ENCODE results near the gene VAPA. TPM values are rescaled to one million over a fixed set of nuclear protein-coding genes. Genes with fewer than 3 reads are reported as not detected.
A peak's percentile ranks its signal among the peaks of the same experiment; 100 is the strongest.

The VAPA gene
- total and polyA plus RNA-seq, 9 of the 15 experiments (the other 6 are each of a cell fraction or from before 2014, with no cell fraction given) = 219 to 902 (median 526) TPM

DNA sequence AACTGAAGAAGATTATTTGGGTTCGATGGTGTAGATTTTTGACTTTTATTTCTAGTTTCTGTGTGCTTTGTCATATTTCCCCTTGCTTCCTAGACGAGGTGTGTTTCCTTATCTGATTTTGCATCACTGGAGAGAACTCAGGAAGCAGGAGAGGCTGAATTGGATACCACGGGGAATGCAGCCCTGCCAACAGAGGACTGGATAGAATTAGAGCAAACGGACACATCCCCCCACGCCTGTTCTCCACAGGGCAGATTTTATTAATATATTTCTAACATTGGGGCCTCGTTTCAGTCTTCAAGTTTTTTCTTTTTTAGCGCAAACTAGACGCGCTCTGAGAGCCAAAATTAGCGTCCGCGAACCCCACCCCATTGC, 678 bp upstream of the VAPA start (continued):
- TF ChIP-seq, protein P1, sequence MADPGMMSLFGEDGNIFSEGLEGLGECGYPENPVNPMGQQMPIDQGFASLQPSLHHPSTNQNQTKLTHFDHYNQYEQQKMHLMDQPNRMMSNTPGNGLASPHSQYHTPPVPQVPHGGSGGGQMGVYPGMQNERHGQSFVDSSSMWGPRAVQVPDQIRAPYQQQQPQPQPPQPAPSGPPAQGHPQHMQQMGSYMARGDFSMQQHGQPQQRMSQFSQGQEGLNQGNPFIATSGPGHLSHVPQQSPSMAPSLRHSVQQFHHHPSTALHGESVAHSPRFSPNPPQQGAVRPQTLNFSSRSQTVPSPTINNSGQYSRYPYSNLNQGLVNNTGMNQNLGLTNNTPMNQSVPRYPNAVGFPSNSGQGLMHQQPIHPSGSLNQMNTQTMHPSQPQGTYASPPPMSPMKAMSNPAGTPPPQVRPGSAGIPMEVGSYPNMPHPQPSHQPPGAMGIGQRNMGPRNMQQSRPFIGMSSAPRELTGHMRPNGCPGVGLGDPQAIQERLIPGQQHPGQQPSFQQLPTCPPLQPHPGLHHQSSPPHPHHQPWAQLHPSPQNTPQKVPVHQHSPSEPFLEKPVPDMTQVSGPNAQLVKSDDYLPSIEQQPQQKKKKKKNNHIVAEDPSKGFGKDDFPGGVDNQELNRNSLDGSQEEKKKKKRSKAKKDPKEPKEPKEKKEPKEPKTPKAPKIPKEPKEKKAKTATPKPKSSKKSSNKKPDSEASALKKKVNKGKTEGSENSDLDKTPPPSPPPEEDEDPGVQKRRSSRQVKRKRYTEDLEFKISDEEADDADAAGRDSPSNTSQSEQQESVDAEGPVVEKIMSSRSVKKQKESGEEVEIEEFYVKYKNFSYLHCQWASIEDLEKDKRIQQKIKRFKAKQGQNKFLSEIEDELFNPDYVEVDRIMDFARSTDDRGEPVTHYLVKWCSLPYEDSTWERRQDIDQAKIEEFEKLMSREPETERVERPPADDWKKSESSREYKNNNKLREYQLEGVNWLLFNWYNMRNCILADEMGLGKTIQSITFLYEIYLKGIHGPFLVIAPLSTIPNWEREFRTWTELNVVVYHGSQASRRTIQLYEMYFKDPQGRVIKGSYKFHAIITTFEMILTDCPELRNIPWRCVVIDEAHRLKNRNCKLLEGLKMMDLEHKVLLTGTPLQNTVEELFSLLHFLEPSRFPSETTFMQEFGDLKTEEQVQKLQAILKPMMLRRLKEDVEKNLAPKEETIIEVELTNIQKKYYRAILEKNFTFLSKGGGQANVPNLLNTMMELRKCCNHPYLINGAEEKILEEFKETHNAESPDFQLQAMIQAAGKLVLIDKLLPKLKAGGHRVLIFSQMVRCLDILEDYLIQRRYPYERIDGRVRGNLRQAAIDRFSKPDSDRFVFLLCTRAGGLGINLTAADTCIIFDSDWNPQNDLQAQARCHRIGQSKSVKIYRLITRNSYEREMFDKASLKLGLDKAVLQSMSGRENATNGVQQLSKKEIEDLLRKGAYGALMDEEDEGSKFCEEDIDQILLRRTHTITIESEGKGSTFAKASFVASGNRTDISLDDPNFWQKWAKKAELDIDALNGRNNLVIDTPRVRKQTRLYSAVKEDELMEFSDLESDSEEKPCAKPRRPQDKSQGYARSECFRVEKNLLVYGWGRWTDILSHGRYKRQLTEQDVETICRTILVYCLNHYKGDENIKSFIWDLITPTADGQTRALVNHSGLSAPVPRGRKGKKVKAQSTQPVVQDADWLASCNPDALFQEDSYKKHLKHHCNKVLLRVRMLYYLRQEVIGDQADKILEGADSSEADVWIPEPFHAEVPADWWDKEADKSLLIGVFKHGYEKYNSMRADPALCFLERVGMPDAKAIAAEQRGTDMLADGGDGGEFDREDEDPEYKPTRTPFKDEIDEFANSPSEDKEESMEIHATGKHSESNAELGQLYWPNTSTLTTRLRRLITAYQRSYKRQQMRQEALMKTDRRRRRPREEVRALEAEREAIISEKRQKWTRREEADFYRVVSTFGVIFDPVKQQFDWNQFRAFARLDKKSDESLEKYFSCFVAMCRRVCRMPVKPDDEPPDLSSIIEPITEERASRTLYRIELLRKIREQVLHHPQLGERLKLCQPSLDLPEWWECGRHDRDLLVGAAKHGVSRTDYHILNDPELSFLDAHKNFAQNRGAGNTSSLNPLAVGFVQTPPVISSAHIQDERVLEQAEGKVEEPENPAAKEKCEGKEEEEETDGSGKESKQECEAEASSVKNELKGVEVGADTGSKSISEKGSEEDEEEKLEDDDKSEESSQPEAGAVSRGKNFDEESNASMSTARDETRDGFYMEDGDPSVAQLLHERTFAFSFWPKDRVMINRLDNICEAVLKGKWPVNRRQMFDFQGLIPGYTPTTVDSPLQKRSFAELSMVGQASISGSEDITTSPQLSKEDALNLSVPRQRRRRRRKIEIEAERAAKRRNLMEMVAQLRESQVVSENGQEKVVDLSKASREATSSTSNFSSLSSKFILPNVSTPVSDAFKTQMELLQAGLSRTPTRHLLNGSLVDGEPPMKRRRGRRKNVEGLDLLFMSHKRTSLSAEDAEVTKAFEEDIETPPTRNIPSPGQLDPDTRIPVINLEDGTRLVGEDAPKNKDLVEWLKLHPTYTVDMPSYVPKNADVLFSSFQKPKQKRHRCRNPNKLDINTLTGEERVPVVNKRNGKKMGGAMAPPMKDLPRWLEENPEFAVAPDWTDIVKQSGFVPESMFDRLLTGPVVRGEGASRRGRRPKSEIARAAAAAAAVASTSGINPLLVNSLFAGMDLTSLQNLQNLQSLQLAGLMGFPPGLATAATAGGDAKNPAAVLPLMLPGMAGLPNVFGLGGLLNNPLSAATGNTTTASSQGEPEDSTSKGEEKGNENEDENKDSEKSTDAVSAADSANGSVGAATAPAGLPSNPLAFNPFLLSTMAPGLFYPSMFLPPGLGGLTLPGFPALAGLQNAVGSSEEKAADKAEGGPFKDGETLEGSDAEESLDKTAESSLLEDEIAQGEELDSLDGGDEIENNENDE (IDR thresholded peaks at IDR 0.05; ENCODE audit: low read depth, low read length) = no peak
- TF ChIP-seq BCOR (IDR thresholded peaks at IDR 0.05) = 0 out of 2 replicates have a peak, but pooled peaks have one; percentile 27
- TF ChIP-seq ZNF444 (CRISPR knock-in tag; IDR thresholded peaks at IDR 0.05) = no peak
- TF ChIP-seq U2AF2 (optimal IDR thresholded peaks at IDR 0.05; ENCODE audit: low read depth, low read length) = no peak
- TF ChIP-seq XRCC4 (IDR thresholded peaks at IDR 0.05; ENCODE audit: extremely low read depth, insufficient read depth, insufficient read length) = no peak
- peak; percentile 53; the same call in 1 of the 2 replicates for TF ChIP-seq FOXJ2 (tag; IDR thresholded peaks at IDR 0.05)
- TF ChIP-seq FOXK2 (conservative IDR thresholded peaks at IDR 0.05 in 1 of 2, IDR thresholded peaks at IDR 0.05 in 1 of 2; ENCODE audit: low read depth in 2 of 2) = 0 out of 4 replicates have a peak, but pooled peaks of 1 of the 2 experiments have one; percentile 16
- no peak for TF ChIP-seq HDAC1 (IDR thresholded peaks at IDR 0.05)
